Activated B cell treated with CpG ODN at 0.5 μM for 24 hours (primary cell): ENCODE measurements around the gene DNAJC1. TPM values are rescaled to one million over a fixed set of nuclear protein-coding genes. Genes with fewer than 3 reads are reported as not detected.

Experiments
- ATAC-seq: fragments of 200-7000 bp; cut with Tn5 transposase; one replicate; pipeline ENCODE4 v1.10.0; 2021; ENCODE audit warnings: low read depth, mild to moderate bottlenecking, moderate library complexity
- CTCF ChIA-PET: fragments of 350-600 bp; sonication (Branson Sonifier 250); formaldehyde crosslinking; loops from one replicate; lab custom pipeline; 2021; ENCODE audit warnings: antibody characterized with exemption; lab: Charles Lee
- POLR2A ChIA-PET: fragments of 350-600 bp; sonication (Branson Sonifier 250); formaldehyde crosslinking; loops from one replicate; lab custom pipeline; 2021; ENCODE audit warnings: antibody characterized with exemption; lab: Charles Lee
- DNase-seq: peaks from one replicate; pipeline ENCODE4 v3.0.0; 2022
- H3K27ac Mint-ChIP-seq: one replicate; pipeline ENCODE4 v1.8.0; 2020; ENCODE audit warnings: mixed read lengths
- H3K27me3 Mint-ChIP-seq: one replicate; pipeline ENCODE4 v1.8.0; 2021; ENCODE audit warnings: mixed read lengths
- H3K36me3 Mint-ChIP-seq: one replicate; pipeline ENCODE4 v1.8.0; 2021; ENCODE audit warnings: low read depth, mixed read lengths
- H3K4me1 Mint-ChIP-seq: one replicate; pipeline ENCODE4 v1.8.0; 2021; ENCODE audit warnings: mixed read lengths
- H3K4me3 Mint-ChIP-seq: one replicate; pipeline ENCODE4 v1.8.0; 2020; ENCODE audit warnings: mild to moderate bottlenecking, mixed read lengths
- H3K9me3 Mint-ChIP-seq: one replicate; pipeline ENCODE4 v1.8.0; 2020; ENCODE audit warnings: mixed read lengths
- intact Hi-C: fragments of 100-400 bp; cut with micrococcal nuclease; formaldehyde crosslinking; loops from one replicate; pipeline ENCODE4 v1.15.1; 2024
- total RNA-seq: library from RNA; stranded (reverse); gene quantifications from 2 replicates; pipeline ENCODE4 v1.2.3, GENCODE V29; 2022
- TF ChIP-seq, protein P1 (sequence below): fragments of 200-600 bp; IDR thresholded peaks from one replicate; pipeline ENCODE4 v1.8.0; 2022; ENCODE audit warnings: antibody characterized with exemption, mild to moderate bottlenecking

DNAJC1 gene
- total RNA-seq, 1 donor from 2014 or later = 10.9 TPM

DNA sequence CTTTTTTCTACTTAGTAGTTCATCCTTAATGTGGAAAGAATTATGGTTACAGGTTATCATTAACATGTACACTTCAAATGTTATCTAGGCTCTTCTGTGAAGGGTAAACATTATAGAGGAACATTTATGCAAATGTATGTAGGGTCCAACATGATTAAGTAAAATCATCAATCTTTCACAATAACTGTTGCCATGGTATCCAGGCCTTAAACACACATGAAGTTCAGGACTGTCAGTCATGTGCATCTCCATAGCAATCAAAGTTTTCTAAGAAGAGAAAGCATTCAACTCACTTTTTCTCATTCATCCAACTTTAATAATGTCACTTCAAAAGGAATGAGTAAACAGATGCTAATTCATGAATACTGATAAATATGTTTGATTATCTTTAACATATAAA lies 83.6 kb downstream of the DNAJC1 start:
- TF ChIP-seq, protein P1, sequence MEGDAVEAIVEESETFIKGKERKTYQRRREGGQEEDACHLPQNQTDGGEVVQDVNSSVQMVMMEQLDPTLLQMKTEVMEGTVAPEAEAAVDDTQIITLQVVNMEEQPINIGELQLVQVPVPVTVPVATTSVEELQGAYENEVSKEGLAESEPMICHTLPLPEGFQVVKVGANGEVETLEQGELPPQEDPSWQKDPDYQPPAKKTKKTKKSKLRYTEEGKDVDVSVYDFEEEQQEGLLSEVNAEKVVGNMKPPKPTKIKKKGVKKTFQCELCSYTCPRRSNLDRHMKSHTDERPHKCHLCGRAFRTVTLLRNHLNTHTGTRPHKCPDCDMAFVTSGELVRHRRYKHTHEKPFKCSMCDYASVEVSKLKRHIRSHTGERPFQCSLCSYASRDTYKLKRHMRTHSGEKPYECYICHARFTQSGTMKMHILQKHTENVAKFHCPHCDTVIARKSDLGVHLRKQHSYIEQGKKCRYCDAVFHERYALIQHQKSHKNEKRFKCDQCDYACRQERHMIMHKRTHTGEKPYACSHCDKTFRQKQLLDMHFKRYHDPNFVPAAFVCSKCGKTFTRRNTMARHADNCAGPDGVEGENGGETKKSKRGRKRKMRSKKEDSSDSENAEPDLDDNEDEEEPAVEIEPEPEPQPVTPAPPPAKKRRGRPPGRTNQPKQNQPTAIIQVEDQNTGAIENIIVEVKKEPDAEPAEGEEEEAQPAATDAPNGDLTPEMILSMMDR = no peak
- no peak overlapping the region for H3K4me3 Mint-ChIP-seq
- no peaks in the 10 kb centered on the region for H3K9me3 Mint-ChIP-seq
- no peaks in the 10 kb centered on the region for H3K27me3 Mint-ChIP-seq
- intact Hi-C loops = no loop called here
- H3K4me1 Mint-ChIP-seq = peaks cover 3% of the 10 kb centered on the region
- ChIA-PET POLR2A (no interaction called here), CTCF (no interaction called here)
- no peak overlapping the region for H3K27ac Mint-ChIP-seq
- no peaks in the 10 kb centered on the region for H3K36me3 Mint-ChIP-seq
- ATAC-seq = no peak
- DNase-seq = no peak

DNA sequence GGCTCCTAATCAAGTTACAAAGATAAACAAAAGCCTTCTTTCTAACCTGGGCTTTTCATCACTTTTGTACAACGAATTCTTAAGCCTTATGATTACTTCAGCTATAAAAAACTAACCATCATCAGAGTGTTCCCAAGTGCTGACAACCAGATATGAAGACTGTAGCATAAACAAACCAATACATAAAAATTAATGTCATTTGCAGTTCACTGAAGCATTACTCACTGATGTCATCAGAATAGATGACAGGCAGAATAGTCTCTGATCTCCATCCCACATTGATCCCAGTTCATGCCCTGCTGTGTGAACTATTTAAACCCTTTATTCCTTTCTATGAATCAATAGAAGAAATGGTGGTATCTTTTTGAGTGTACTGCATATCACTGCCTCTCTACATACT lies 84.4 kb downstream of the DNAJC1 start:
- peaks cover 3% of the 10 kb centered on the region for H3K4me1 Mint-ChIP-seq
- CTCF ChIA-PET = no interaction called here
- ATAC-seq (no peak), DNase-seq (no peak)
- no peak overlapping the region for H3K4me3 Mint-ChIP-seq
- POLR2A ChIA-PET = no interaction called here
- intact Hi-C loops = no loop called here
- TF ChIP-seq, protein P1 = no peak
- no peaks in the 10 kb centered on the region for H3K9me3 Mint-ChIP-seq
- H3K27ac Mint-ChIP-seq = no peak overlapping the region
- H3K27me3 Mint-ChIP-seq = no peaks in the 10 kb centered on the region
- H3K36me3 Mint-ChIP-seq = no peaks in the 10 kb centered on the region

DNA sequence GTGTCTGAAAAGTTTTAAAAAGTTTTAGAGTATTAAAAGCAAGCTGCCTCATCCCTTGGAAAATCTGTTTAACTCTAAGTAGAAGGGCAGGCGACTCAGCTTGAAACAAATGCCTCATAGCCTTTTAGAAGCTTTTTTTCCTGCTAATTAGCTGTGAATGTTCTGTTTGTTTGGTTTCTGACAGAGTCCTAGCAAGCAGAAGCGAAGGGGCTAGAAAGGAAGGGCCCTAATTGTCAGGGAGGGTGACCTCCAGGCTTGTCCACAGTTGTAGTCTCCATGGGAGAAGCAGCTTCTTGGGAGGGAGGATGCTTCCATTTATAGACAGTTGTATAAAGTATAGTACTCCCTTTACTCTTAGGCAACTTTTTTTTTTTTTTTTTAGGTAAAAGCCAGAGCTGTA lies 90.9 kb downstream of the DNAJC1 start:
- Mint-ChIP-seq H3K27ac (no peak overlapping the region), H3K27me3 (no peaks in the 10 kb centered on the region), H3K4me1 (no peaks in the 10 kb centered on the region), H3K9me3 (no peaks in the 10 kb centered on the region), H3K4me3 (no peak overlapping the region), H3K36me3 (peaks cover 3% of the 10 kb centered on the region)
- no peak for DNase-seq
- ChIA-PET POLR2A (interaction anchor here (0.6 kb wide), 1 partner anchor 543 kb away, joined by 3 read pairs; no protein-coding TSS in a partner anchor), CTCF (no interaction called here)
- intact Hi-C loops = no loop called here
- TF ChIP-seq, protein P1 = no peak
- ATAC-seq = no peak

DNA sequence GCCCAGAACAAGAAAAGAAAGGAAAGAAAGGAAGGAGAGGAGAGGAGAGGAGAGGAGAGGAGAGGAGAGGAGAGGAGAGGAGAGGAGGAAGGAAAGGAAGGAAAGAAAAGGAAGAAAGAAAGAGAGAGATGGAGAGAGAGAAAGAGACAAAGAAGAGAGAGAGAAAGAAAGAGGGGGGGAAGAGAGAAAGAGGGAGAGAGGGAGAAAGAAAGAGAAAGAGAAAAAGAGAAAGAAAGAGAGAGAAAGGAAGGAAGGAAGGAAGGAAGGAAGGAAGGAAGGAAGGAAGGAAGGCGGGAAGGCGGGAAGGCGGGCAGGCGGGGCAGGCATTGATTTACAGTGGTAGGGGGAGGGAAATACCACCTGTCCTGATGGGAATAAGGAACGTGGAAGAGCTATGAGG lies 92.7 kb downstream of the DNAJC1 start:
- TF ChIP-seq, protein P1 = no peak
- CTCF ChIA-PET = no interaction called here
- Mint-ChIP-seq H3K4me3 (no peak overlapping the region), H3K27ac (no peak overlapping the region), H3K9me3 (no peaks in the 10 kb centered on the region), H3K36me3 (peaks cover 3% of the 10 kb centered on the region), H3K4me1 (no peaks in the 10 kb centered on the region), H3K27me3 (no peaks in the 10 kb centered on the region)
- no peak for ATAC-seq
- POLR2A ChIA-PET = no interaction called here
- DNase-seq = no peak
- intact Hi-C loops = no loop called here

DNA sequence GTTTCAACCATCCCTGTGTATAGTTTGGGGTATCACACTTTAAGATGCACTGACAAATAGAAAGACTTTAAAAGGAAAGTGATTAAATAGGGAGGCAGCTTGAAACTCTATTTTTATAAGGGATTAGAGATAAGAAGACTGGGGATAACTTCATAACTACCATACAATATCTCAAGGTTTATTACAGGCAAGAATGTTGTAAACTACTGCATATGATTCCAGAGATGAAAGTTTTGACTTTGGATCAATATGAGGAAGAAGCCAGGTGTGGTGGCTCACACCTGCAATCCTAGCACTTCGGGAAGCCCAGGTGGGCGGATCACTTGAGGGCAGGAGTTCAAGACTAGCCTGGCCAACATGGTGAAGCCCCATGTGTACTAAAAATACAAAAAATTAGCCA lies 96.1 kb downstream of the DNAJC1 start:
- DNase-seq = no peak
- no peak for ATAC-seq
- TF ChIP-seq, protein P1 = no peak
- Mint-ChIP-seq H3K27me3 (no peaks in the 10 kb centered on the region), H3K9me3 (no peaks in the 10 kb centered on the region), H3K4me1 (no peaks in the 10 kb centered on the region), H3K4me3 (no peak overlapping the region), H3K36me3 (peaks cover 7% of the 10 kb centered on the region), H3K27ac (no peak overlapping the region)
- intact Hi-C loops = no loop called here
- POLR2A ChIA-PET = no interaction called here
- CTCF ChIA-PET = no interaction called here
